Measurements from ENCODE around the gene ASB15.
"Not testable (repeated sequence)": the region's sequence is repeated elsewhere in the genome, so short reads cannot be mapped to it uniquely, and the experiment has no call there.

Gene ASB15

GRCh38 chr7:123601530-123601929, at the start of gene ASB15:
Gene ASB15, plus strand, starts transcription at chr7:123601821. Its CDS starts 12,682 bp downstream, at chr7:123614503.
- Histone ChIP-seq H3K4me1 (ENCODE audit: control insufficient read depth, insufficient read depth, low read length, unreplicated experiment) (peaks cover 6% of the 10 kb centered on the region), H3K36me3 (ENCODE audit: insufficient read depth, low read length) (no peaks in the 10 kb centered on the region), H3K27ac (ENCODE audit: low read depth, low read length) (no peak within 1 kb of the TSS), H2AFZ (ENCODE audit: low read length, unreplicated experiment) (no peak within 1 kb of the TSS), H3K4me3 (ENCODE audit: low read depth, low read length) (no peak within 1 kb of the TSS), H3K79me2 (ENCODE audit: control insufficient read depth, insufficient read depth, low read length, unreplicated experiment) (no peaks in the 10 kb centered on the region), H3K27me3 (ENCODE audit: insufficient read depth, low read length) (no peaks in the 10 kb centered on the region)

GRCh38 chr7:123552134-123552533, 49.5 kb upstream of the ASB15 start:
- not testable (repeated sequence) for H3K27me3 ChIP-seq (ENCODE audit: insufficient read depth, low read length); H3K27ac ChIP-seq (ENCODE audit: low read depth, low read length); H3K4me3 ChIP-seq (ENCODE audit: low read depth, low read length); H2AFZ ChIP-seq (ENCODE audit: low read length, unreplicated experiment)
- H3K4me1 ChIP-seq (ENCODE audit: control insufficient read depth, insufficient read depth, low read length, unreplicated experiment), result peaks cover 17% of the 10 kb centered on the region
- peaks cover 18% of the 10 kb centered on the region; the same call in 1 of the 2 replicates for H3K36me3 ChIP-seq (ENCODE audit: insufficient read depth, low read length)
- H3K79me2 ChIP-seq (ENCODE audit: control insufficient read depth, insufficient read depth, low read length, unreplicated experiment), result peaks cover 21% of the 10 kb centered on the region

GRCh38 chr7:123552641-123553040, 49.0 kb upstream of the ASB15 start:
- Histone ChIP-seq H3K4me1 (ENCODE audit: control insufficient read depth, insufficient read depth, low read length, unreplicated experiment) (peaks cover 17% of the 10 kb centered on the region), H3K36me3 (ENCODE audit: insufficient read depth, low read length) (peaks cover 18% of the 10 kb centered on the region; the same call in 1 of the 2 replicates), H2AFZ (ENCODE audit: low read length, unreplicated experiment) (no peak overlapping the region), H3K79me2 (ENCODE audit: control insufficient read depth, insufficient read depth, low read length, unreplicated experiment) (peaks cover 20% of the 10 kb centered on the region), H3K27me3 (ENCODE audit: insufficient read depth, low read length) (no peaks in the 10 kb centered on the region), H3K27ac (ENCODE audit: low read depth, low read length) (no peak overlapping the region), H3K4me3 (ENCODE audit: low read depth, low read length) (no peak overlapping the region)

GRCh38 chr7:123553159-123553558, 48.5 kb upstream of the ASB15 start:
- H3K79me2 ChIP-seq (ENCODE audit: control insufficient read depth, insufficient read depth, low read length, unreplicated experiment), result peaks cover 18% of the 10 kb centered on the region
- no peak overlapping the region for H2AFZ ChIP-seq (ENCODE audit: low read length, unreplicated experiment)
- H3K4me3 ChIP-seq (ENCODE audit: low read depth, low read length), result no peak overlapping the region
- H3K36me3 ChIP-seq (ENCODE audit: insufficient read depth, low read length), result peaks cover 18% of the 10 kb centered on the region; the same call in 1 of the 2 replicates
- peaks cover 15% of the 10 kb centered on the region for H3K4me1 ChIP-seq (ENCODE audit: control insufficient read depth, insufficient read depth, low read length, unreplicated experiment)
- no peak overlapping the region for H3K27ac ChIP-seq (ENCODE audit: low read depth, low read length)
- no peaks in the 10 kb centered on the region for H3K27me3 ChIP-seq (ENCODE audit: insufficient read depth, low read length)

- no peak overlapping the region for H3K27ac ChIP-seq (ENCODE audit: low read depth, low read length)
- H3K79me2 ChIP-seq (ENCODE audit: control insufficient read depth, insufficient read depth, low read length, unreplicated experiment), result peaks cover 18% of the 10 kb centered on the region
- H3K36me3 ChIP-seq (ENCODE audit: insufficient read depth, low read length), result peaks cover 10% of the 10 kb centered on the region; the same call in 1 of the 2 replicates
- no peak overlapping the region for H2AFZ ChIP-seq (ENCODE audit: low read length, unreplicated experiment)
- H3K4me1 ChIP-seq (ENCODE audit: control insufficient read depth, insufficient read depth, low read length, unreplicated experiment), result peaks cover 10% of the 10 kb centered on the region
- no peaks in the 10 kb centered on the region for H3K27me3 ChIP-seq (ENCODE audit: insufficient read depth, low read length)
- no peak overlapping the region; the same call in 1 of the 2 replicates for H3K4me3 ChIP-seq (ENCODE audit: low read depth, low read length)
Observed at GRCh38 chr7:123555484-123555883, 46.1 kb upstream of the ASB15 start.

- H3K27me3 ChIP-seq (ENCODE audit: insufficient read depth, low read length), result no peaks in the 10 kb centered on the region
- peak overlapping the region; percentile 81 for H2AFZ ChIP-seq (ENCODE audit: low read length, unreplicated experiment)
- H3K79me2 ChIP-seq (ENCODE audit: control insufficient read depth, insufficient read depth, low read length, unreplicated experiment), result peaks cover 18% of the 10 kb centered on the region
- H3K36me3 ChIP-seq (ENCODE audit: insufficient read depth, low read length), result peaks cover 8% of the 10 kb centered on the region; the same call in 1 of the 2 replicates
- peak overlapping the region; percentile 96 for H3K4me3 ChIP-seq (ENCODE audit: low read depth, low read length)
- peak overlapping the region; percentile 70 for H3K27ac ChIP-seq (ENCODE audit: low read depth, low read length)
- peaks cover 10% of the 10 kb centered on the region for H3K4me1 ChIP-seq (ENCODE audit: control insufficient read depth, insufficient read depth, low read length, unreplicated experiment)
Observed at GRCh38 chr7:123557016-123557397, 44.6 kb upstream of the ASB15 start.

- Histone ChIP-seq H3K79me2 (ENCODE audit: control insufficient read depth, insufficient read depth, low read length, unreplicated experiment) (peaks cover 18% of the 10 kb centered on the region), H3K27me3 (ENCODE audit: insufficient read depth, low read length) (no peaks in the 10 kb centered on the region)
Observed at GRCh38 chr7:123557398-123558288, 44.0 kb upstream of the ASB15 start, which contains the start of gene NDUFA5. Gene NDUFA5, minus strand, starts transcription at chr7:123557818. Its CDS starts 23 bp downstream, at chr7:123557795.

GRCh38 chr7:123558289-123558874, 43.2 kb upstream of the ASB15 start:
- H3K4me3 ChIP-seq (ENCODE audit: low read depth, low read length), result peak overlapping the region; percentile 96
- no peaks in the 10 kb centered on the region for H3K36me3 ChIP-seq (ENCODE audit: insufficient read depth, low read length)
- peak overlapping the region; percentile 96 for H2AFZ ChIP-seq (ENCODE audit: low read length, unreplicated experiment)
- H3K27me3 ChIP-seq (ENCODE audit: insufficient read depth, low read length), result no peaks in the 10 kb centered on the region
- peaks cover 18% of the 10 kb centered on the region for H3K79me2 ChIP-seq (ENCODE audit: control insufficient read depth, insufficient read depth, low read length, unreplicated experiment)
- peak overlapping the region; percentile 66 for H3K27ac ChIP-seq (ENCODE audit: low read depth, low read length)
- peaks cover 10% of the 10 kb centered on the region for H3K4me1 ChIP-seq (ENCODE audit: control insufficient read depth, insufficient read depth, low read length, unreplicated experiment)

More at GRCh38 chr7:123557398-123558288, 44.0 kb upstream of the ASB15 start, which contains the start of gene NDUFA5:
- peak within 1 kb of the TSS; percentile 96 for H3K4me3 ChIP-seq (ENCODE audit: low read depth, low read length)
- peak within 1 kb of the TSS; percentile 70 for H3K27ac ChIP-seq (ENCODE audit: low read depth, low read length)
- peaks cover 6% of the 10 kb centered on the region; the same call in 1 of the 2 replicates for H3K36me3 ChIP-seq (ENCODE audit: insufficient read depth, low read length)
- H2AFZ ChIP-seq (ENCODE audit: low read length, unreplicated experiment), result peak within 1 kb of the TSS; percentile 96
- H3K4me1 ChIP-seq (ENCODE audit: control insufficient read depth, insufficient read depth, low read length, unreplicated experiment), result peaks cover 10% of the 10 kb centered on the region

- Histone ChIP-seq H3K36me3 (ENCODE audit: insufficient read depth, low read length) (no peaks in the 10 kb centered on the region), H2AFZ (ENCODE audit: low read length, unreplicated experiment) (no peak overlapping the region), H3K27ac (ENCODE audit: low read depth, low read length) (no peak overlapping the region), H3K27me3 (ENCODE audit: insufficient read depth, low read length) (no peaks in the 10 kb centered on the region), H3K79me2 (ENCODE audit: control insufficient read depth, insufficient read depth, low read length, unreplicated experiment) (peaks cover 3% of the 10 kb centered on the region), H3K4me3 (ENCODE audit: low read depth, low read length) (no peak overlapping the region), H3K4me1 (ENCODE audit: control insufficient read depth, insufficient read depth, low read length, unreplicated experiment) (no peaks in the 10 kb centered on the region)
Observed at GRCh38 chr7:123562121-123562520, 39.5 kb upstream of the ASB15 start.

- no peak overlapping the region for H2AFZ ChIP-seq (ENCODE audit: low read length, unreplicated experiment)
- H3K4me3 ChIP-seq (ENCODE audit: low read depth, low read length), result no peak overlapping the region
- no peaks in the 10 kb centered on the region for H3K4me1 ChIP-seq (ENCODE audit: control insufficient read depth, insufficient read depth, low read length, unreplicated experiment)
- H3K27ac ChIP-seq (ENCODE audit: low read depth, low read length), result no peak overlapping the region
- no peaks in the 10 kb centered on the region for H3K79me2 ChIP-seq (ENCODE audit: control insufficient read depth, insufficient read depth, low read length, unreplicated experiment)
- no peaks in the 10 kb centered on the region for H3K27me3 ChIP-seq (ENCODE audit: insufficient read depth, low read length)
- no peaks in the 10 kb centered on the region for H3K36me3 ChIP-seq (ENCODE audit: insufficient read depth, low read length)
Observed at GRCh38 chr7:123569352-123570010, 32.1 kb upstream of the ASB15 start.

Data from ACC112 (cell line).